ENCODE data around the gene GLT8D2.

Gene GLT8D2, protein sequence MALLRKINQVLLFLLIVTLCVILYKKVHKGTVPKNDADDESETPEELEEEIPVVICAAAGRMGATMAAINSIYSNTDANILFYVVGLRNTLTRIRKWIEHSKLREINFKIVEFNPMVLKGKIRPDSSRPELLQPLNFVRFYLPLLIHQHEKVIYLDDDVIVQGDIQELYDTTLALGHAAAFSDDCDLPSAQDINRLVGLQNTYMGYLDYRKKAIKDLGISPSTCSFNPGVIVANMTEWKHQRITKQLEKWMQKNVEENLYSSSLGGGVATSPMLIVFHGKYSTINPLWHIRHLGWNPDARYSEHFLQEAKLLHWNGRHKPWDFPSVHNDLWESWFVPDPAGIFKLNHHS

DNA sequence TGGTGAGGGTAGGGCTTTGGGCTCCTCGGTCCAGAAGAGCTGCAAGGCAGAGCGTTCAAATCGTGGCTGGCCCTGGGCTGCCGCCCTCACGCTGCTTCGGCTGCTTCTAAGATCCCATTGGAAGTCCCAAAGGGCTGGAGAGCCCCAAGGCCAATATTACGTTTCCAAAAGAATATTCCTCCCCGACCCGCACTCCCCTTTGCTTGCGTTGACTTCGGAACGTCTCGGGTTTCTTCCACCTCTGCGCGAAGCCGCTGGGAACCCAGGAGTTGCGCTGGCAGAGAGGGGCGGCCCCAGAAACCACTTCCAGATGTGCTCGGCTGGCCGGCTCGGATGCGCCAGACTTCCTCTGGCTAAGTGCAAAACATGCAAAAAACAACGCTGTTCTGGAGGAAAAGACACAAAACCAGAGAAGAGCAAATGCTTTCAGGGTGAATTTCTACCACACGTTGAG lies at the start of gene GLT8D2:
GLT8D2 (minus strand) TSS at position 285 of the 454 bp plus-strand sequence. CDS start 30,539 bp downstream, outside the sequence.
- DNase-seq (ENCODE audit: low spot score), result no peak

DNA sequence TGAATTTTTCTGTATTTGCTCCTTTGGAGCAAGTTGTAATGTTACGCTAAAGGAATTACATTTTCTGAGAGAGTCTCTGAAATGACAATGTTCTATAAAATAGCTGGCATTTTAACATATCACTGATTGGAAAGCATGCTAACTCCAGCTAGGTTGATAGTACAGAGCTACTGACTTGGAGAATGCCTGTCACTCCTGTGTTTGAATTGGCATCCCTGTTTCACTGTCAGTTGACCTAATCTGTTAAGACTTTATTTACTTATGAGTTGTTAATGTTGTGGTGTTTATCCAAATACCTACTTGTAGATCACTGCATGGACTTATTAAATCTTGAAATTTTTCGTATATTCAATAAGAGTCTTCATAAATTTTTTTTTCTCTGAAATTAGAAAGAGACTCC lies 48.0 kb upstream of the GLT8D2 start:
- no peak for DNase-seq (ENCODE audit: low spot score)

- DNase-seq (ENCODE audit: low spot score), result no peak
Observed at GRCh38 chr12:104095289-104095688, 45.3 kb upstream of the GLT8D2 start.

- no peak for DNase-seq (ENCODE audit: low spot score)
Observed at GRCh38 chr12:104094284-104094683, 44.3 kb upstream of the GLT8D2 start.

GRCh38 chr12:104091136-104091535 lies 41.1 kb upstream of the GLT8D2 start:
- DNase-seq (ENCODE audit: low spot score), result no peak

GRCh38 chr12:104090685-104091084 lies 40.7 kb upstream of the GLT8D2 start:
- DNase-seq (ENCODE audit: low spot score), result no peak

DNA sequence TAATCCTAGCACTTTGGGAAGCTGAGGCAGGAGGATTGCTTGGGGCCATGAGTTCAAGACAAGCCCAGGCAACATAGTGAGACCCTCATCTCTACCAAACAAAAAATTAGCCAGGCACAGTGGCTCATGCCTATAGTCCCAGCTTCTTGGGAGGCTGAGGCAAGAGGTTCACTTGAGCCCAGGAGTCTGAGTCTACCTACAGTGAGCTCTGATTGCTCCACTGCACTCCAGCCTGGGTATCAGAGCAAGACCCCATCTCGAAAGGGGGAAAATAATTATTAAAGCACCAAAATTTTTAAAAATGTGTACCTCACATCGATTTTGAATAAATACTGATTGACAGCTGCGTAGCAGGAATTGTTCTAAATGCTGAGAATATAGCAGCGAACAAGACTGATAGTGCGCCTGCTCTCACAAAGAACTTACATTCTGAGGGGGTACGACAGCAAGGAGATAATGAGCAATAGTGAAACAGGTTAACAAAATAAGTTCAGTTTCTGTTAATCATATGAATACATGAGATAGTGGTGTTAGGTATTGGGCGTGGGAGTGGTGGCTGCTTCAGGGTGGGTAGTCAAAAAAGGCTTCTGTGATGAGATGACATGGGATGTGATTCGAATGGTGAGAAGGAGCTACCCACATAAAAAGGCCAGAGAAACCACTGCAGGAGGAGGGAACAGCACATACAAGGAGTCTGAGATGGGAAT lies 33.9 kb upstream of the GLT8D2 start:
- no peak for DNase-seq (ENCODE audit: low spot score)

DNA sequence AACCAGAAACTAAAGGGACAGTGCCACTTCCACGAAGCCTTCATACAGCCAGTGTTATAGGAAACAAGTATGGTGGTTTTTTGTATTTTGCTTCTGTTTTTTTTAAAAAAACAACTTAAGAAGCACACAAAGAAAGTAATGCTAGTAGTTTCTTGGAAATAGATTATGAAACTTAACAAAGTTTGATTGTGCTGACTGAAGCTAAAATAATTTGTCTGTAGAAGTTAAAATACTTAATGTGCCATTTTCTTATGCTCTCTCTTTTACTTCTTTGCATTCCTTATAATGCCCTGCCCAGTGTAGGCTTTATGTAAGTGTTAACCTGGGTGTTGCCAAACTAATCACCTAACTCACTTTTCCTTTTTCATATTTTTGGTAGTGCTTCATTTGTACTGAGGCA lies 30.8 kb upstream of the GLT8D2 start:
- DNase-seq (ENCODE audit: low spot score), result no peak

DNA sequence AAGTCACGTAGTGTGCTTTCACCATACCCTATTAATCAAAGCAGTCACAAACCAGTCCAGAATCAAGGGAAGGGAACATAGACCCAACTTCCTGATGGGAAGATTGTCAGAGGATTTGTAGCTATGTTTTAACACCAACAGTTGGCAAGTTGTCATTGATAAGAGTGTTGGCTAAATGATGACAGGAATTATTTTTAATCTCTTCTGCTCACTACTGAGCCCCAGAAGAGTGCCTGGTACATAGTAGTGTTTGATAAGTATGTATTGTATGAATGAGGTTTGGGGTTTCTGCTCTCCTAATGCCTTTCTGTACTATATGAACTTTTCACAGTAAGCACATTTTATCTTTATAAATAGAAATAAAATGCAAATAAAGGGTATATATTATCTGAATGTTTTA lies 29.0 kb upstream of the GLT8D2 start:
- DNase-seq (ENCODE audit: low spot score), result no peak

DNA sequence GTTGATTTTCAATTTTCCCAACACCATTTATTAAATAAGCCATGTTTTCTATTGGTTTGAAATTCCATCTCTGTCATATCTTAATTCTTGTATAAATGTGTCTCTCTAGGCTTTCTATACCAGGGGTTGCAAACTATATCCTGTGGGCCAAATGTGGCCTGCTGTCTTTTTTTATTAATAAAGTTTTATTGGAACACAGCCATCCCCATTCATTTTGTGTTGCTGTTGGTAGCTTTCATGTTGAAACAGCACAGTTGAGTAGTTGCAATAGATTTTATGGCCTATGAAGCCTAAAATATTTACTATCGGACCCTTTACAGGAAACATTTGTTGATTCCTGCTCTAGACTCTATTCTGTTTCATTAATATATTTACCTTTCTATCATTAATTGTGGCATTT lies 23.7 kb upstream of the GLT8D2 start:
- no peak for DNase-seq (ENCODE audit: low spot score)

DNA sequence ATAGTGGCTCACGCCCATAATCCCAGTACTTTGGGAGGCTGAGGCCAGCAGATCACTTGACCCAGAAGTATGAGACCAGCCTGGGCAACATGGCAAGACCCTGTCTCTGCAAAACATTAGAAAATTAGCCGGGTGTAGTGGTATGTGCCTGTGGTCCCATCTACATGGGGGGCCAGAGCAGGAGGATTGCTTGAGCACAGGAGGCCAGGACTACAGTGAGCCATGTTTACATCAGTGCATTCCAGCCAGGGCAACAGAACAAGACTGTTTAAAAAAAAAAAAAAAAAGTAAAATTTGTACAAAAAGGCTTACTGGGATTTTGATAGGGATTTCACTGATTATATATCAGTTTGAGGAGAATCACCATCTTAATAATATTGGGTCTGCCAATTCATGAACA lies 22.1 kb upstream of the GLT8D2 start:
- no peak for DNase-seq (ENCODE audit: low spot score)

- no peak for DNase-seq (ENCODE audit: low spot score)
Observed at GRCh38 chr12:104064842-104065427, 14.9 kb upstream of the GLT8D2 start.

GRCh38 chr12:104064031-104064841 lies 14.2 kb upstream of the GLT8D2 start, which contains the start of gene HCFC2:
Gene HCFC2, plus strand, starts transcription at chr12:104064531. Its CDS starts 30 bp downstream, at chr12:104064561.
- peak; percentile 93 for DNase-seq (ENCODE audit: low spot score)

GRCh38 chr12:104063712-104064030 lies 13.7 kb upstream of the GLT8D2 start:
- no peak for DNase-seq (ENCODE audit: low spot score)

GRCh38 chr12:104060791-104061190 lies 10.8 kb upstream of the GLT8D2 start:
- DNase-seq (ENCODE audit: low spot score), result no peak

GRCh38 chr12:104059963-104060362 lies 10.0 kb upstream of the GLT8D2 start:
- no peak for DNase-seq (ENCODE audit: low spot score)

- no peak for DNase-seq (ENCODE audit: low spot score)
Observed at GRCh38 chr12:104058802-104059201, 8.8 kb upstream of the GLT8D2 start.

DNA sequence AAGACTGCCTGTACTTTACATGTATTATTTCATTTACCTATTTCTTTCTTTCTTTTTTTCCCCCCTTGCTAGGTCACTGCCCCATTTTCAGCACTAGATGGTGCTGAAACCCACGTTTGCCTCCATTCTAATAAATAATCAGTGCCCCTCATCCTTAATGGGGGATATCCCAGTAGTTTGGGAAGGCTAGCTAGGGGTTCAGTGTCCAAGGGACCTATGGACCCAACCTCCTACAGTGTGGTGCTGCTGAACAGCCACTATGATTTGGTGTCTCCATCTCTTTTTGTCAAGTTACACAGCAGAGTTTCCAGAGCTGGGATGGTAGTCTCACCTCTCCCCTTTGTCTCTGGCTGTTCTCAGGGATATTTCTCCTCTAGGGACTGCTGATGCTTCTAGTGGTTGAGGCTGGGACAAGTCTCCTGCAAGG lies 7.8 kb upstream of the GLT8D2 start:
- DNase-seq (ENCODE audit: low spot score), result peak; percentile 31

DNA sequence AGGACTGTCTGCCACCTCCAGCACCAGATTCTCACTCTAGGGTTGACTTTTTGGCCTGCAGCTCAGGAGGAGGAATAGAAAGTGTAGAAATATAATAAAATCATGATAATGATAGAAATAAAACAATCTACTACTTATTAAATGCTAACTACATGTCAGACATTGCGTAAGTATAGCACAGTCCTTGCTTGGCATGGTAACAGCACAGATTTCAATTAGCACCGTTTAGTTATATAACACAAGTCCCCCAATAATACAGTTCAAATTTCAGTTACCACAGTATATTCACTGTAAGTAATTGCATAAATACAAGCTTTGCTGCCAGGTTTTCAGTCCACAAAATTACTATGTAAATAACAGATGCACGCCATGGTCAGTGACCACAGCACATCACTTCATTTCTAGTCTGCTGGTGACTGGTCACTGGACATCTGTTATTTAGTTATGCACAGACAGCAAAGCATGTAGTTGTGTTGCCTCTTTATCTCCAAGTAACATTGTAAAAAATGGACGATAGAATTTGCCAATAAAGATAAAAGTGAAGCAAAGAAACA lies 6.5 kb upstream of the GLT8D2 start:
- DNase-seq (ENCODE audit: low spot score), result no peak

DNA sequence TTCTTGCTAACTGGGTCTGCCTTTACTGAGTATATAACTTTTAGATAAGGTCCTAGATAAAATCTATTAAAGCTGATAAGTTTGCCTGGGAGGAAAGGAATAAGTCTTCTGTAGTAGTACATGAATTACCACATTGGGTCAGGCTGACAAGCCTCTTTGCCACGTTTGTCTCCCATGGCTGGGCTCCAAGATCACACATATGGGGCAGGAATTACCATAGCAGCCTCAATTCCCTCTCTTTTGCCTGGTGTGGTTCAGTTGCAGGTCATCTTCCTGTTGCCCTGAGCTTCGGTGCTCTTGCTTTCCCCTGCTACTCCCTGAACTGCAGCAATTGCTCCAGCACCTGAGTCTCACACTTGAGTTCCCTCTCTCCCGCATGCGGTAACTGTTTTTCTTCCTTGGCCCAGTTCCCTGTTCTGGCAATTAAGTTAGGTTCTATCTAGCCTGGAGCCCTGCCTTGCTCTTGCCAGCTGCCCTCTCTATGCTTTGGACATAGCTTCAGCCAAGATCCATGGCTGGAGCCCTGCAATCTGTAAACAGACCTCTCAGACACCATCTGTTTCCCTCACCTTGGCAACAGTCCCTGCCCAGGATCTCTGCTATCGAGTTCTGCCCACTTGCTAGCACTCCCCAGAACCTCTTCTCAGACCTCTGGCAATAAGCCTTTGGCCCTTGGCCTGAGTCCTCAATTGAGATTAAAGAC lies 5.8 kb upstream of the GLT8D2 start:
- DNase-seq (ENCODE audit: low spot score), result no peak

GRCh38 chr12:104054681-104055346 lies 4.8 kb upstream of the GLT8D2 start:
- no peak for DNase-seq (ENCODE audit: low spot score)
